H9 (cell line): ENCODE measurements around the gene DENND4A. TPM values are rescaled to one million over a fixed set of nuclear protein-coding genes. Genes with fewer than 3 reads are reported as not detected.

Experiments used
- DNase-seq: peaks from one replicate; pipeline ENCODE4 v3.0.0-alpha.2; 2017
- H2AFZ ChIP-seq: one replicate; pipeline ENCODE4 v1.6.1; 2013; ENCODE audit warnings: mild to moderate bottlenecking, low read length, control low read depth, moderate library complexity
- H2AK5ac ChIP-seq: 2 replicates; pipeline ENCODE4 v1.6.1; 2013; ENCODE audit warnings: low read length, control low read depth, mixed read lengths; ENCODE audit not compliant: insufficient read length
- H2BK120ac ChIP-seq: one replicate; pipeline ENCODE4 v1.6.1; 2013; ENCODE audit warnings: low read depth, mild to moderate bottlenecking, low read length, control low read depth, inconsistent platforms; ENCODE audit not compliant: poor library complexity, severe bottlenecking
- H2BK12ac ChIP-seq: 2 replicates; pipeline ENCODE4 v1.6.1; 2013; ENCODE audit warnings: low read length, control low read depth, mixed read lengths, low read depth; ENCODE audit not compliant: insufficient read length
- H2BK15ac ChIP-seq: 2 replicates; pipeline ENCODE4 v1.6.1; 2013; ENCODE audit warnings: low read depth, low read length, control low read depth
- H2BK20ac ChIP-seq: one replicate; pipeline ENCODE4 v1.6.1; 2013; ENCODE audit warnings: low read depth, mild to moderate bottlenecking, low read length, control low read depth, inconsistent platforms; ENCODE audit not compliant: poor library complexity, severe bottlenecking
- H2BK5ac ChIP-seq: 2 replicates; pipeline ENCODE4 v1.6.1; 2013; ENCODE audit warnings: low read length, control low read depth, mixed read lengths; ENCODE audit not compliant: insufficient read length
- H3K14ac ChIP-seq: 2 replicates; pipeline ENCODE4 v1.6.1; 2013; ENCODE audit warnings: low read length, control low read depth; ENCODE audit not compliant: insufficient read depth
- H3K18ac ChIP-seq: 2 replicates; pipeline ENCODE4 v1.6.1; 2013; ENCODE audit warnings: low read depth, mild to moderate bottlenecking, mixed read lengths, low read length, control low read depth; ENCODE audit not compliant: insufficient read length
- H3K23ac ChIP-seq: 2 replicates; pipeline ENCODE4 v1.6.1; 2013; ENCODE audit warnings: low read length, control low read depth, mixed read lengths, low read depth; ENCODE audit not compliant: insufficient read length
- H3K23me2 ChIP-seq: 2 replicates; pipeline ENCODE4 v1.6.1; 2013; ENCODE audit warnings: low read depth, mild to moderate bottlenecking, mixed read lengths, low read length, control low read depth; ENCODE audit not compliant: insufficient read length, poor library complexity, severe bottlenecking
- H3K27ac ChIP-seq: 2 replicates; pipeline ENCODE4 v1.5.1; 2013; ENCODE audit warnings: low read length, control low read depth, mixed read lengths, low read depth; ENCODE audit not compliant: insufficient read length
- H3K27me3 ChIP-seq: 2 replicates; pipeline ENCODE4 v1.6.1; 2013; ENCODE audit warnings: low read length, control low read depth, inconsistent platforms; ENCODE audit not compliant: insufficient read depth
- H3K4ac ChIP-seq: 2 replicates; pipeline ENCODE4 v1.6.1; 2013; ENCODE audit warnings: low read depth, mild to moderate bottlenecking, control low read depth, inconsistent platforms, low read length, moderate library complexity
- H3K4me1 ChIP-seq: 2 replicates; pipeline ENCODE4 v1.6.1; 2013; ENCODE audit warnings: low read length, control low read depth, inconsistent platforms; ENCODE audit not compliant: insufficient read depth
- H3K4me2 ChIP-seq: 2 replicates; pipeline ENCODE4 v1.6.1; 2013; ENCODE audit warnings: low read length, control low read depth, mixed read lengths; ENCODE audit not compliant: insufficient read length, insufficient read depth
- H3K56ac ChIP-seq: 2 replicates; pipeline ENCODE4 v1.6.1; 2013; ENCODE audit warnings: low read depth, mild to moderate bottlenecking, mixed read lengths, low read length, control low read depth; ENCODE audit not compliant: insufficient read length
- H3K79me1 ChIP-seq: 2 replicates; pipeline ENCODE4 v1.6.1; 2013; ENCODE audit warnings: low read depth, mild to moderate bottlenecking, moderate library complexity, low read length, control low read depth, inconsistent platforms; ENCODE audit not compliant: insufficient read depth, poor library complexity, severe bottlenecking
- H3K79me2 ChIP-seq: 2 replicates; pipeline ENCODE4 v1.6.1; 2013; ENCODE audit warnings: low read length, control low read depth, inconsistent platforms; ENCODE audit not compliant: insufficient read depth
- H3K9ac ChIP-seq: 2 replicates; pipeline ENCODE4 v1.6.1; 2013; ENCODE audit warnings: low read length, control low read depth, mixed read lengths; ENCODE audit not compliant: insufficient read length; ENCODE audit errors: extremely low read depth
- H3K9me3 ChIP-seq: one replicate; pipeline ENCODE4 v1.6.1; 2013; ENCODE audit warnings: low read depth, low read length, inconsistent platforms; ENCODE audit not compliant: control insufficient read depth
- H3T11ph ChIP-seq: one replicate; pipeline ENCODE4 v1.6.1; 2013; ENCODE audit warnings: mild to moderate bottlenecking, low read length, control low read depth, inconsistent platforms
- H4K20me1 ChIP-seq: one replicate; pipeline ENCODE4 v1.6.1; 2013; ENCODE audit not compliant: control insufficient read depth, insufficient read length, insufficient read depth
- H4K5ac ChIP-seq: 2 replicates; pipeline ENCODE4 v1.6.1; 2013; ENCODE audit warnings: low read depth, mild to moderate bottlenecking, mixed read lengths, low read length, control low read depth; ENCODE audit not compliant: insufficient read length
- H4K8ac ChIP-seq: replicated peaks from 2 replicates; pipeline ENCODE4 v1.6.1; 2013; ENCODE audit warnings: low read length, control low read depth, mixed read lengths, low read depth; ENCODE audit not compliant: insufficient read length
- H4K91ac ChIP-seq: 2 replicates; pipeline ENCODE4 v1.6.1; 2013; ENCODE audit warnings: low read depth, mild to moderate bottlenecking, moderate library complexity, mixed read lengths, low read length, control low read depth; ENCODE audit not compliant: insufficient read length
- H3K27ac Mint-ChIP-seq, 3 experiments: 2 replicates in 2 of 3; 3 replicates in 1 of 3; pipeline ENCODE4 v1.8.0; 2020 to 2021; ENCODE audit warnings: mixed read lengths in 3 of 3, mild to moderate bottlenecking in 1 of 3, moderate library complexity in 1 of 3
- H3K27me3 Mint-ChIP-seq: 2 replicates; pipeline ENCODE4 v1.8.0; 2021; ENCODE audit warnings: low read depth, mild to moderate bottlenecking, moderate library complexity, mixed read lengths
- H3K36me3 Mint-ChIP-seq, 3 experiments: 2 replicates in 2 of 3; 3 replicates in 1 of 3; pipeline ENCODE4 v1.8.0; 2020 to 2021; ENCODE audit warnings: low read depth in 3 of 3, mixed read lengths in 3 of 3; ENCODE audit not compliant: insufficient read depth in 1 of 3
- H3K4me1 Mint-ChIP-seq, 2 experiments: 2 replicates each; pipeline ENCODE4 v1.8.0; 2020; ENCODE audit warnings: mixed read lengths in 2 of 2
- H3K4me3 Mint-ChIP-seq, 2 experiments: 2 replicates in 1 of 2; 3 replicates in 1 of 2; pipeline ENCODE4 v1.8.0; 2020 to 2021; ENCODE audit warnings: mild to moderate bottlenecking in 2 of 2, mixed read lengths in 2 of 2, moderate library complexity in 1 of 2
- H3K9me3 Mint-ChIP-seq, 2 experiments: 2 replicates in 1 of 2; 3 replicates in 1 of 2; pipeline ENCODE4 v1.8.0; 2020; ENCODE audit warnings: mild to moderate bottlenecking in 2 of 2, mixed read lengths in 2 of 2, moderate library complexity in 1 of 2
- WGBS: extraction: QIAGEN DNeasy Blood & Tissue Kit; methylation state at CpG from one replicate; pipeline ENCODE4 v1.1.7; 2013; ENCODE audit warnings: missing lambda C conversion rate, low lambda C conversion rate, mixed read lengths; ENCODE audit not compliant: insufficient read length; ENCODE audit errors: extremely low coverage; 5-methylcytosine and 5-hydroxymethylcytosine counted together
- total RNA-seq: library from RNA; stranded (reverse); gene quantifications from 2 replicates; pipeline ENCODE4 v1.2.1, GENCODE V29; 2021
- TF ChIP-seq, protein P1 (sequence below): fragments of 200-600 bp; sonication (generic); conservative IDR thresholded peaks from 3 replicates; pipeline ENCODE4 v1.8.0; 2021; ENCODE audit warnings: antibody characterized with exemption, mild to moderate bottlenecking

Gene DENND4A
- total RNA-seq, 1 experiment from 2014 or later, result 4.7 TPM

DNA sequence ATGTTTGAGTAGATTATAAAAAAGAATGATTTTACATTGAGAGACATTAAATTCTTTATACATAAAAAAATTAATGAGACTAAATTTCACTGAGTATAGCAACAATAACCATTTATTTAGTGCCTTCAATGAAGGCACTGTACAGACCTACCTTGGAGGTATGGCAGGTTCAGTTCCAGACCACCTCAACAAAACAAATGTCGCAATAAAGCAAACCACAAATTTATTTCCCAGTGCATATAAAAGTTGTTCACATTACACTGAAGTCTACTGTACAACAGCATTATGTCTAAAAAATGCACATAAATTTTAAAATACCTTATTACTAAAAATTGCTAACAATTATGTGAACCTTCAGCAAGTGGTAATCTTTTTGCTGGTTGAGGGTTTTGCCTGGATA lies 111.5 kb downstream of the DENND4A start:
- Histone ChIP-seq H3K23ac (no peak overlapping the region), H4K5ac (no peak overlapping the region), H2AK5ac (no peak overlapping the region), H2BK15ac (no peak overlapping the region), H3K79me1 (no peaks in the 10 kb centered on the region), H4K91ac (no peak overlapping the region), H3K79me2 (no peaks in the 10 kb centered on the region), H4K8ac (no peak overlapping the region), H3K9ac (no peak overlapping the region), H3K56ac (no peak overlapping the region), H3K14ac (no peak overlapping the region), H2BK5ac (no peak overlapping the region), H3K9me3 (no peaks in the 10 kb centered on the region), H3K27ac (no peak overlapping the region), H3K18ac (no peak overlapping the region), H3K4me2 (no peak overlapping the region), H3T11ph (no peak overlapping the region), H2AFZ (no peak overlapping the region), H4K20me1 (no peaks in the 10 kb centered on the region), H3K23me2 (no peaks in the 10 kb centered on the region), H2BK12ac (no peak overlapping the region), H3K4ac (no peak overlapping the region), H2BK120ac (no peak overlapping the region), H2BK20ac (no peak overlapping the region), H3K4me1 (no peaks in the 10 kb centered on the region), H3K27me3 (no peaks in the 10 kb centered on the region)
- no peak for DNase-seq
- H3K27ac Mint-ChIP-seq, result no peak overlapping the region
- no peaks in the 10 kb centered on the region for H3K36me3 Mint-ChIP-seq
- WGBS, result no CpG with 5 or more reads among the region's 1 CpG
- no peaks in the 10 kb centered on the region for H3K9me3 Mint-ChIP-seq
- no peaks in the 10 kb centered on the region for H3K4me1 Mint-ChIP-seq
- H3K27me3 Mint-ChIP-seq, result no peaks in the 10 kb centered on the region
- no peak overlapping the region for H3K4me3 Mint-ChIP-seq
- TF ChIP-seq, protein P1, sequence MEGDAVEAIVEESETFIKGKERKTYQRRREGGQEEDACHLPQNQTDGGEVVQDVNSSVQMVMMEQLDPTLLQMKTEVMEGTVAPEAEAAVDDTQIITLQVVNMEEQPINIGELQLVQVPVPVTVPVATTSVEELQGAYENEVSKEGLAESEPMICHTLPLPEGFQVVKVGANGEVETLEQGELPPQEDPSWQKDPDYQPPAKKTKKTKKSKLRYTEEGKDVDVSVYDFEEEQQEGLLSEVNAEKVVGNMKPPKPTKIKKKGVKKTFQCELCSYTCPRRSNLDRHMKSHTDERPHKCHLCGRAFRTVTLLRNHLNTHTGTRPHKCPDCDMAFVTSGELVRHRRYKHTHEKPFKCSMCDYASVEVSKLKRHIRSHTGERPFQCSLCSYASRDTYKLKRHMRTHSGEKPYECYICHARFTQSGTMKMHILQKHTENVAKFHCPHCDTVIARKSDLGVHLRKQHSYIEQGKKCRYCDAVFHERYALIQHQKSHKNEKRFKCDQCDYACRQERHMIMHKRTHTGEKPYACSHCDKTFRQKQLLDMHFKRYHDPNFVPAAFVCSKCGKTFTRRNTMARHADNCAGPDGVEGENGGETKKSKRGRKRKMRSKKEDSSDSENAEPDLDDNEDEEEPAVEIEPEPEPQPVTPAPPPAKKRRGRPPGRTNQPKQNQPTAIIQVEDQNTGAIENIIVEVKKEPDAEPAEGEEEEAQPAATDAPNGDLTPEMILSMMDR, result no peak
